ENCODE results near the gene LRP5.
A peak's percentile ranks its signal among the peaks of the same experiment; 100 is the strongest.

Gene LRP5

GRCh38 chr11:68369756-68370155 is 57.4 kb downstream of the LRP5 start:
- TF ChIP-seq CTCF (conservative IDR thresholded peaks at IDR 0.05; ENCODE audit: low read depth), result no peak
- H3K27ac ChIP-seq, result peak overlapping the region; percentile 46
- ChIA-PET POLR2A (ENCODE audit: low non-redundant PET) (no interaction called here), CTCF (interaction anchor here (0.6 kb wide), 1 partner anchor 1479 kb away, joined by 3 read pairs; no protein-coding TSS in a partner anchor)
- DNase-seq (ENCODE audit: low spot score), result no peak

- ChIA-PET POLR2A (ENCODE audit: low non-redundant PET) (no interaction called here), CTCF (interaction anchor here (1.0 kb wide), 1 partner anchor 14 kb away, joined by 3 read pairs; no protein-coding TSS in a partner anchor)
Observed at GRCh38 chr11:68370211-68371111, 58.1 kb downstream of the LRP5 start.

GRCh38 chr11:68371171-68372041 is 59.0 kb downstream of the LRP5 start:
- no peak for TF ChIP-seq CTCF (conservative IDR thresholded peaks at IDR 0.05; ENCODE audit: low read depth)
- ChIA-PET POLR2A (ENCODE audit: low non-redundant PET) (no interaction called here), CTCF (interaction anchor here (1.0 kb wide), 1 partner anchor 13 kb away, joined by 3 read pairs; no protein-coding TSS in a partner anchor)
- DNase-seq (ENCODE audit: low spot score), result no peak
- peak overlapping the region; percentile 46 for H3K27ac ChIP-seq

More at GRCh38 chr11:68370211-68371111, 58.1 kb downstream of the LRP5 start:
- no peak for DNase-seq (ENCODE audit: low spot score)
- peak overlapping the region; percentile 46 for H3K27ac ChIP-seq
- TF ChIP-seq CTCF (conservative IDR thresholded peaks at IDR 0.05; ENCODE audit: low read depth), result no peak

GRCh38 chr11:68372114-68372513 is 59.7 kb downstream of the LRP5 start:
- H3K27ac ChIP-seq, result no peak overlapping the region
- DNase-seq (ENCODE audit: low spot score), result no peak
- POLR2A ChIA-PET (ENCODE audit: low non-redundant PET), result no interaction called here
- CTCF ChIA-PET, result no interaction called here
- TF ChIP-seq CTCF (conservative IDR thresholded peaks at IDR 0.05; ENCODE audit: low read depth), result no peak

- CTCF ChIA-PET, result no interaction called here
- no peak for DNase-seq (ENCODE audit: low spot score)
- no peak overlapping the region for H3K27ac ChIP-seq
- no peak for TF ChIP-seq CTCF (conservative IDR thresholded peaks at IDR 0.05; ENCODE audit: low read depth)
- POLR2A ChIA-PET (ENCODE audit: low non-redundant PET), result no interaction called here
Observed at GRCh38 chr11:68372625-68373024, 60.2 kb downstream of the LRP5 start.

- TF ChIP-seq CTCF (conservative IDR thresholded peaks at IDR 0.05; ENCODE audit: low read depth), result no peak
- POLR2A ChIA-PET (ENCODE audit: low non-redundant PET), result no interaction called here
- H3K27ac ChIP-seq, result peak overlapping the region; percentile 31
- CTCF ChIA-PET, result interaction anchor here (0.7 to 1.0 kb wide), 2 partner anchors 12 to 790 kb away, joined by 3 to 6 read pairs; no protein-coding TSS in a partner anchor
- no peak for DNase-seq (ENCODE audit: low spot score)
Observed at GRCh38 chr11:68373189-68373814, 60.9 kb downstream of the LRP5 start.

Data from RWPE1 (cell line).